ENCODE results near the gene RETNLB. TPM values are rescaled to one million over a fixed set of nuclear protein-coding genes. Genes with fewer than 3 reads are reported as not detected.
A peak's percentile ranks its signal among the peaks of the same experiment; 100 is the strongest.

RETNLB gene, protein sequence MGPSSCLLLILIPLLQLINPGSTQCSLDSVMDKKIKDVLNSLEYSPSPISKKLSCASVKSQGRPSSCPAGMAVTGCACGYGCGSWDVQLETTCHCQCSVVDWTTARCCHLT
- total RNA-seq = 100 to 1,000 TPM in 1 of 2 donors, 10 to 100 TPM in 1; 97.9 to 101 TPM

DNA sequence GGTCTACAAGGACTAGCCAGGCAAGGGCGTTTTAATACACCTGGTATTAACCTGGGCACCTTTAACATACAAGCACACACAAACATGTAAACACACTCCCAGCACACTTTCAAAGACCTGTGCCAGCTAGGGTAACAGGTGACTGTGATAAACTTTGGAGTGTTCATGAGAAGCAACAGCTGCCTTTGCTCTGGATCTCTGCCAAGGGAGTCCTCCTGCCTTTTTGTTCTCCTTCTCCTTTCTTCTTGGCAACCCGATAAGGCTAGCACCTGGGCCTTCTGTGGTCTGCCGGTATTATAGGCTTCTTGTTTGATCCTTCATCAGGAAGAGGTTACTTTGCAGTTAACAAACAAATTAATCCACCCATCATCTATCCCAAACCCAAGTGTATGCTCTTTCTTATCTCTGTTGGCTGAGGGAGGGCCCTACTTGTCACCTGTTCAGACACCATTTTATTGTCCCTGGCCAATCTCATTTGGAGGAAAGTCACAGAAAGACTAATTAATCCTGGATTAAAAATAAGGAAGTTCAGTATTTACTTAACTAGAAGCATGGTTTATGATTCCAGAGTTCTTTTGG is at the start of gene RETNLB:
Gene RETNLB, minus strand, starts transcription at position 7 of the 579 bp plus-strand sequence. CDS start 225 bp downstream, outside the sequence.
- peak; percentile 83 for DNase-seq
- Histone ChIP-seq H3K9ac (ENCODE audit: low read depth in 2 of 2, low read length in 2 of 2) (peak within 1 kb of the TSS in 1 of 2 donors; percentile 35), H3K4me3 (peak within 1 kb of the TSS; percentile 11), H3K9me3 (no peaks in the 10 kb centered on the region), H3K27ac (peak within 1 kb of the TSS; percentile 48), H3K36me3 (no peaks in the 10 kb centered on the region), H3K4me1 (no peaks in the 10 kb centered on the region), H3K27me3 (no peaks in the 10 kb centered on the region)
- intact Hi-C loops (cut with DNase I) = no loop called here
- TF ChIP-seq, protein P1, sequence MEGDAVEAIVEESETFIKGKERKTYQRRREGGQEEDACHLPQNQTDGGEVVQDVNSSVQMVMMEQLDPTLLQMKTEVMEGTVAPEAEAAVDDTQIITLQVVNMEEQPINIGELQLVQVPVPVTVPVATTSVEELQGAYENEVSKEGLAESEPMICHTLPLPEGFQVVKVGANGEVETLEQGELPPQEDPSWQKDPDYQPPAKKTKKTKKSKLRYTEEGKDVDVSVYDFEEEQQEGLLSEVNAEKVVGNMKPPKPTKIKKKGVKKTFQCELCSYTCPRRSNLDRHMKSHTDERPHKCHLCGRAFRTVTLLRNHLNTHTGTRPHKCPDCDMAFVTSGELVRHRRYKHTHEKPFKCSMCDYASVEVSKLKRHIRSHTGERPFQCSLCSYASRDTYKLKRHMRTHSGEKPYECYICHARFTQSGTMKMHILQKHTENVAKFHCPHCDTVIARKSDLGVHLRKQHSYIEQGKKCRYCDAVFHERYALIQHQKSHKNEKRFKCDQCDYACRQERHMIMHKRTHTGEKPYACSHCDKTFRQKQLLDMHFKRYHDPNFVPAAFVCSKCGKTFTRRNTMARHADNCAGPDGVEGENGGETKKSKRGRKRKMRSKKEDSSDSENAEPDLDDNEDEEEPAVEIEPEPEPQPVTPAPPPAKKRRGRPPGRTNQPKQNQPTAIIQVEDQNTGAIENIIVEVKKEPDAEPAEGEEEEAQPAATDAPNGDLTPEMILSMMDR (IDR thresholded peaks at IDR 0.05) = no peak

DNA sequence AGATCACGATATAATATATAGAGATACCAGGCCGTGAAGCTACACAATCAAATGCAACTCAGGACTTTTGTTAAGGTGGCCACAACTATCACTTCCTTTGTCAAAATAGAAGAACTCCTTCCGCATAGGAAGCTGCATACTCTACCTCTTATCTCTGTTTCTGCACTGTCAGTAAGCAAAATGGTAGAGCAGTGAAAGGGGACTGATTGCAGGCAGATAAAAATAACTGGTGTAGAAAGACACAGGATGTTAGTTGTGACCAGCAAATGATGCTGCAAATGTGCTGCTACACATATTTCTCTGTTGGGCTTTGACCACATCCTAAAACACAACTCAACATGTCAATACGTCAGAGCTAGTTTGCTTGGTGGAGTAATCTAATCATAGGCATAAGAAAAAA is 49.1 kb upstream of the RETNLB start:
- no peaks in the 10 kb centered on the region for H3K27me3 ChIP-seq
- no peak overlapping the region for H3K4me3 ChIP-seq
- no peak overlapping the region for H3K9ac ChIP-seq (ENCODE audit: low read depth in 2 of 2, low read length in 2 of 2)
- no peaks in the 10 kb centered on the region for H3K36me3 ChIP-seq
- DNase-seq = no peak
- no peak overlapping the region for H3K27ac ChIP-seq
- intact Hi-C loops (cut with DNase I) = no loop called here
- TF ChIP-seq, protein P1 (IDR thresholded peaks at IDR 0.05) = no peak
- H3K4me1 ChIP-seq = no peaks in the 10 kb centered on the region
- no peaks in the 10 kb centered on the region for H3K9me3 ChIP-seq

DNA sequence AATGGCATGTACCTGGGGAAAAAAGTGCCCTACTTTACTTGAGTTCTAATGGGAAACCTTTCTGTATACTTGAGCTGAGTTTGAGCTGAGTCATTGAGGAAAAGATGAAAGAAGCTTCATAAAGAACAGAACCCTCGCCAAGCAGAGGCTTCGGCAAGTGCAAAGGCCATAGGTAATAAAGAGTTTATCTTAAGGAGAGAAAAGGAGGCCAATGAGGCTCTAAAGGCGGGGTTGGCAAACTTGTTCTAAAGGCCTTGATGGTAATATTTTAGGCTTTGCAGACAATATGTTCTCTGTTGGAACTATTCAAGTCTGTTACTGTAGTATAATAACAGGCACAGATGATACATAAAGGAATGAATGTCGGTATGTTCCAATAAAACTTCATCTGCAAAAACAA is 47.8 kb upstream of the RETNLB start:
- H3K4me3 ChIP-seq = no peak overlapping the region
- TF ChIP-seq, protein P1 (IDR thresholded peaks at IDR 0.05) = no peak
- no peak overlapping the region for H3K27ac ChIP-seq
- no peak overlapping the region for H3K9ac ChIP-seq (ENCODE audit: low read depth in 2 of 2, low read length in 2 of 2)
- H3K27me3 ChIP-seq = no peaks in the 10 kb centered on the region
- no peaks in the 10 kb centered on the region for H3K36me3 ChIP-seq
- peak; percentile 66 for DNase-seq
- H3K4me1 ChIP-seq = no peaks in the 10 kb centered on the region
- H3K9me3 ChIP-seq = no peaks in the 10 kb centered on the region
- intact Hi-C loops (cut with DNase I) = no loop called here

GRCh38 chr3:108804437-108804836 is 47.2 kb upstream of the RETNLB start:
- intact Hi-C loops (cut with DNase I) = no loop called here
- H3K9me3 ChIP-seq = no peaks in the 10 kb centered on the region

DNA sequence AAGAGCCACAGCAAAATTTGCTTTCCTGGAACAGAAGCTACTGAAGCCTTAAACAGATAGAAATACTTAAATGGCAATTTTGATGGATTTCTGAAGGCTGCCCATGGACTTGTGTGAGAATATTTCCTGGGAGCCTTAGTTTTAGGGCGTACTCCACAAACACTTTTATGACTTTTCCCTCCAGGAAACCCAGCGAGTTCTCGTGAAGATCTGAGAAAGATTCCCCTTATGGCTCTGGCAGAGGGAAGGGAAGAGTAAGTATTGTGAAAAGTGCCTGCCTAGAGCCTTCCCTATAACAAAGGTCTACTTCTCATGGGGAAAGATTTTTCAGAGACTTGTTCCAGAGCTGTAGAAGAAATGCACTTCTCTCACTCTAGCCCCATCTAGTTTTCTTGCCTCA is 34.3 kb upstream of the RETNLB start:
- intact Hi-C loops (cut with DNase I) = no loop called here
- Histone ChIP-seq H3K36me3 (no peaks in the 10 kb centered on the region), H3K9ac (ENCODE audit: low read depth in 2 of 2, low read length in 2 of 2) (no peak overlapping the region), H3K27ac (no peak overlapping the region), H3K9me3 (no peaks in the 10 kb centered on the region), H3K27me3 (no peaks in the 10 kb centered on the region), H3K4me3 (no peak overlapping the region), H3K4me1 (no peaks in the 10 kb centered on the region)
- DNase-seq = no peak
- TF ChIP-seq, protein P1 (IDR thresholded peaks at IDR 0.05) = no peak

More at GRCh38 chr3:108804437-108804836, 47.2 kb upstream of the RETNLB start:
- H3K9ac ChIP-seq (ENCODE audit: low read depth in 2 of 2, low read length in 2 of 2) = no peak overlapping the region
- no peaks in the 10 kb centered on the region for H3K27me3 ChIP-seq
- H3K36me3 ChIP-seq = no peaks in the 10 kb centered on the region
- TF ChIP-seq, protein P1 (IDR thresholded peaks at IDR 0.05) = no peak
- DNase-seq = no peak
- H3K27ac ChIP-seq = no peak overlapping the region
- no peak overlapping the region for H3K4me3 ChIP-seq
- no peaks in the 10 kb centered on the region for H3K4me1 ChIP-seq

All from colonic mucosa (tissue), 4 donors.